Panc1 (cell line): ENCODE results near the gene ARID5A. TPM values are rescaled to one million over a fixed set of nuclear protein-coding genes. Genes with fewer than 3 reads are reported as not detected.

Experiments
- ATAC-seq: fragments of 200-7000 bp; cut with Tn5 transposase; 2 replicates; pipeline ENCODE4 v1.9.1; 2020; ENCODE audit warnings: mild to moderate bottlenecking, moderate library complexity
- BruUV-seq: library from RNA; stranded (reverse); fragments of 400-500 nt; replicated peaks from 2 replicates; lab custom pipeline; 2021; lab: Mats Ljungman, UMichigan
- CTCF ChIA-PET: fragments of 300-600 bp; sonication (Branson Sonifier 250); formaldehyde crosslinking; loops from one replicate; lab custom pipeline; 2022; ENCODE audit warnings: antibody characterized with exemption; lab: Charles Lee
- POLR2A ChIA-PET: fragments of 300-600 bp; sonication (Branson Sonifier 250); formaldehyde crosslinking; loops from one replicate; lab custom pipeline; 2022; ENCODE audit warnings: antibody characterized with exemption; lab: Charles Lee
- DNase-seq: peaks from one replicate; pipeline ENCODE4 v3.0.0-alpha.2; 2010; ENCODE audit warnings: low read depth, low spot score
- H3K27ac ChIP-seq: 2 replicates; pipeline ENCODE4 v1.5.1; 2011; ENCODE audit warnings: mild to moderate bottlenecking, low read length, inconsistent platforms
- H3K27me3 ChIP-seq: fragments of 200-500 bp; sonication (Bioruptor generic); 2 replicates; pipeline ENCODE4 v1.6.0; 2014; ENCODE audit warnings: low read length, inconsistent platforms; ENCODE audit not compliant: control insufficient read depth, insufficient read depth
- H3K36me3 ChIP-seq: fragments of 200-500 bp; sonication (Bioruptor generic); 2 replicates; pipeline ENCODE4 v1.5.1; 2014; ENCODE audit warnings: inconsistent platforms, mild to moderate bottlenecking, low read length, moderate library complexity; ENCODE audit not compliant: control insufficient read depth, insufficient read depth
- H3K4me1 ChIP-seq: 2 replicates; pipeline ENCODE4 v1.5.1; 2011; ENCODE audit warnings: inconsistent platforms, mild to moderate bottlenecking, low read length, moderate library complexity; ENCODE audit not compliant: control insufficient read depth, insufficient read depth
- H3K4me3 ChIP-seq, 2 experiments: 2 replicates each; pipeline ENCODE4 v1.5.1; 2011 to 2012; ENCODE audit warnings: low read depth in 2 of 2, low read length in 2 of 2, mild to moderate bottlenecking in 2 of 2, inconsistent platforms in 1 of 2, moderate library complexity in 1 of 2
- H3K9me3 ChIP-seq: fragments of 200-500 bp; sonication (Bioruptor generic); 2 replicates; pipeline ENCODE4 v1.5.1; 2014; ENCODE audit warnings: low read depth, mild to moderate bottlenecking, inconsistent platforms, low read length, moderate library complexity; ENCODE audit not compliant: control insufficient read depth, insufficient read depth
- CTCF ChIP-seq: fragments of 450-650 bp; IDR thresholded peaks from 2 replicates; pipeline ENCODE4 v1.5.1; 2017; ENCODE audit warnings: mild to moderate bottlenecking
- POLR2AphosphoS5 ChIP-seq: IDR thresholded peaks from 2 replicates; pipeline ENCODE4 v1.6.1; 2012; ENCODE audit warnings: mild to moderate bottlenecking, low read depth, low read length, moderate library complexity
- REST ChIP-seq, 2 experiments: IDR thresholded peaks; 2 replicates each; pipeline ENCODE4 v1.6.1; 2011 to 2012; ENCODE audit warnings: low read depth in 2 of 2, control low read depth in 1 of 2, low read length in 1 of 2, mild to moderate bottlenecking in 1 of 2, moderate library complexity in 1 of 2; ENCODE audit not compliant: insufficient read depth in 1 of 2
- SIN3A ChIP-seq: IDR thresholded peaks from 2 replicates; pipeline ENCODE4 v1.6.1; 2012; ENCODE audit warnings: low read depth, mild to moderate bottlenecking, low read length, moderate library complexity, borderline replicate concordance; ENCODE audit not compliant: insufficient read depth
- TCF7L2 ChIP-seq: IDR thresholded peaks from 2 replicates; pipeline ENCODE4 v1.6.1; 2011; ENCODE audit warnings: mild to moderate bottlenecking, low read depth, low read length, inconsistent platforms
- in situ Hi-C: cut with HindIII; loops from 2 replicates; pipeline ENCODE4 v1.10.0; 2016; ENCODE audit warnings: low sequenced_read_pairs, low pct_unique_long_range_greater_than_20kb
- intact Hi-C: fragments of 100-400 bp; cut with micrococcal nuclease; formaldehyde crosslinking; loops from one replicate; pipeline ENCODE4 v1.10.0; 2022; ENCODE audit not compliant: unreplicated experiment
- total RNA-seq: library from RNA; stranded (reverse); gene quantifications from one replicate; pipeline ENCODE4 v1.2.1, GENCODE V29; 2021; ENCODE audit not compliant: unreplicated experiment

The ARID5A gene
- total RNA-seq, 1 experiment from 2014 or later = 19.3 TPM

GRCh38 chr2:96493072-96493471 is 43.5 kb upstream of the ARID5A start:
- no peaks in the 10 kb centered on the region for H3K36me3 ChIP-seq
- ChIA-PET POLR2A (no interaction called here), CTCF (no interaction called here)
- ATAC-seq (peak; percentile 48; the same call in 1 of the 2 replicates), DNase-seq (no peak)
- H3K4me1 ChIP-seq = 0 out of 2 replicates have a peak, but pooled peaks cover 3% of the 10 kb centered on the region
- H3K27me3 ChIP-seq = no peaks in the 10 kb centered on the region
- no peak for TF ChIP-seq REST (IDR thresholded peaks at IDR 0.05; ENCODE audit: insufficient read depth in 1 of 2, low read depth in 2 of 2, low read length in 1 of 2)
- no peak for TF ChIP-seq CTCF
- TF ChIP-seq POLR2AphosphoS5 = no peak
- TF ChIP-seq SIN3A = no peak
- TF ChIP-seq TCF7L2 = no peak
- no peak overlapping the region for H3K4me3 ChIP-seq
- BruUV-seq = no TSS peak
- no peak overlapping the region for H3K27ac ChIP-seq
- no peaks in the 10 kb centered on the region for H3K9me3 ChIP-seq
- in situ Hi-C loops = no loop called here
- intact Hi-C loops = no loop called here

- POLR2A ChIA-PET = interaction anchor here (0.7 kb wide), 1 partner anchor 168 kb away, joined by 11 read pairs; no protein-coding TSS in a partner anchor
- in situ Hi-C loops = no loop called here
- TF ChIP-seq CTCF = no peak
- no peak for TF ChIP-seq SIN3A
- TF ChIP-seq TCF7L2 = no peak
- intact Hi-C loops = no loop called here
- no peaks in the 10 kb centered on the region for H3K9me3 ChIP-seq
- ATAC-seq = no peak
- H3K27me3 ChIP-seq = no peaks in the 10 kb centered on the region
- no TSS peak for BruUV-seq
- CTCF ChIA-PET = no interaction called here
- no peak for DNase-seq
- H3K4me1 ChIP-seq = 0 out of 2 replicates have a peak, but pooled peaks cover 3% of the 10 kb centered on the region
- H3K36me3 ChIP-seq = no peaks in the 10 kb centered on the region
- H3K27ac ChIP-seq = no peak overlapping the region
- no peak overlapping the region for H3K4me3 ChIP-seq
These were observed 42.4 kb upstream of the ARID5A start for GRCh38 chr2:96494188-96494587.
